ENCODE results near the gene AMTN. TPM values are rescaled to one million over a fixed set of nuclear protein-coding genes. Genes with fewer than 3 reads are reported as not detected.

AMTN gene
- total RNA-seq, 1 donor from 2014 or later = not detected

DNA sequence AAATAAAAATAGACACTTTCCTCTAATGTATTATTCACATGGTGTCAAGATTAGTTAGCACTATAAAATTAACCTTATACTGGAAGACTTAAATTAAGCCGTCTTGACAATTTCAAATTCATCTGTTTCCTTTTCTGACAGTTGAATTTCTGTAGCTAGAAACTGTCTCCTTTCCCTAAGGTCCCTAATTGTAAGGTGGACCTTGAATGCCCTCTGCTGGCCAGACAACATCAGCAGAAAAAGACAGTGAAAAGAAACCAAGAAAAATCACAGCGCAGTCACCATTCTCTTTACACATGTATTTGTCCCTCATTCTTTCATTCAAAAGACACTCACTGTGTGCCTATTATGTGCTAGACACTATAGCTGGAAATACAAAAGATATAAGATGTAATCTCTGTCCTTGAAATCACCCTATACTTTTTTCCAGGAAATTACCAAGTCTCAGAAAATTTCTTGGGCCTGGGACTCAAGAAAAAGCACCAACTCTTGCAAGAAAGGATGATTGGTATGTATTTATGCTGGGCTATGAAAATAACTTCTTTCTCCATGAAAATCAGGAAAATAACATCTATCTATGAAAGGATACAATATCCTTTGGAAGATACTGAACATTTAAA, 41.0 kb downstream of the AMTN start:
- intact Hi-C loops (cut with micrococcal nuclease) = loop anchor here (2.0 kb wide), 1 partner anchor 871 kb away; no protein-coding TSS in a partner anchor

DNA sequence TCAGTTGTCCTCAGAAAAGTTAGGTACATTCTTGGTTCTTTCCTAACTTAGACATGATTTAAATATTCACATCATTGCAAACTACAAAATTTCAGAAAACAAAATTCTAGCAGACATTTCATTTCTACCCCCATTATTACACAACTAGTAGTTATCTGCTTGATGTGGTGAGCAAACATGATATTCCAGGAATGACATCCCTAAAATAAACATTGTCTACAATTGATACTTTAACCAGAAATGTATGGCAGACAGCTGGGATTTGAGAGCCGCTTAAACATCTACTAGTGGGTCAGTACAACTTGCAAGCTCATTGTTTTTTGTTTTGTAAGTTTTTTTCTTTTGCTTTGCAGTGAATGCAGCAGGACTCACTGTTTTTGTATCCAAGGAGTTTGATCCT, 41.6 kb downstream of the AMTN start:
- intact Hi-C loops (cut with micrococcal nuclease) = loop anchor here (2.0 kb wide), 1 partner anchor 871 kb away; no protein-coding TSS in a partner anchor

DNA sequence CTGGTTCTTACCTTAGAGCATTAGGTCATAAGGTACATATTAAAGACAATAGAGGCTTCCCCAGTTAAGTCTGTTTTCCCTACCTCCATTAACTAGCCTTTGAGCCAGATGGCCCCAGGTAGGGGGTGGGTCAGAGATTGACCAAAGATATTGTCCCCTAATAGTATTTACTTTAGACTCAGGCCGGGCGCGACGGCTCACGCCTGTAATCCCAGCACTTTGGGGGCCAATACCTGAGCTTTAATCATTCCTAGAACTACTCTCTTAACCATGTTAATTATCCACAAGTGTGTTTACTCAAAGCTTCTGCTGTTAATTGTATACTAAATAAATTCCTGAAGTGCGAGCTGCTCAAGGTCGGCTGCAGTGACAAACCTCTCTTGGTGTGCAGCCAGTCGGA, 45.7 kb downstream of the AMTN start:
- intact Hi-C loops (cut with micrococcal nuclease) = no loop called here

DNA sequence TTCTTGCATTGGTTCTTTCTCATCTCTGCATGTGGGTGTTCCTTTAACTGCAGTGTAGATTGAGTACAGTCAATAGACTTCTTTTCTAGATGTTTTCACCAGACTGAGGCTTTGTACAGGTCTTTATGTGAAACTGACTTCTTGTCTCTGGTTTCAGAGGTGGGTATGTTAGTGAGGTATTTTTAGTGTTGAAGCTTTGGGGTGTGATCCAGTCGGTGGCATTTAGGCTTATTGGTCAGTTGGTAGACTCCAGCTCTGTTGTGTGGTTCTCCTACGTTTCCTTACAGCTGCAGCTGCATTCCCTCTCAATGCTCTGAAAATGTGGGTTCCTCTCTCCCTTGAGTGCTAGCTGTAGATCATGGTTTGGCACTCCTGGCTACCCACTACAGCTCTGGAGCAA, 52.4 kb downstream of the AMTN start:
- intact Hi-C loops (cut with micrococcal nuclease) = no loop called here

DNA sequence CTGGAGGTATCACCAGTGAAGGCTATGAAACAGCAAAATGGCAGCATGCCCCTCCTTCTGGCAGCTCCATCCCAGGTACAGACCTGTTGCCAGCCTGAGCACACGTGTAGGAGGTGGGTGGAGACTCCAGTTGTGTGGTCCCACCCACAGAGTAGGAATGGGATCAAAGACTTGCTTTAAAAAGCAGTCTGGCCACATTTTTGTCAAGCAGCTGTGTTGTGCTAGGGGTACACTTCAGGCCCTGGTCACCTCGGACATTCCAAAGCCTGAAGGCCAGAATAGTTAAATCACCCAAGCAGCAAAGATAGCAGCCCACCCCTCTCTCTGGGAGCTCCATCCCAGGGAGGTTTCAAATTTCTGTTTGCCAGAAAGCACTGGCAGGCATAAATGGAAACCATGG, 53.4 kb downstream of the AMTN start:
- intact Hi-C loops (cut with micrococcal nuclease) = no loop called here

DNA sequence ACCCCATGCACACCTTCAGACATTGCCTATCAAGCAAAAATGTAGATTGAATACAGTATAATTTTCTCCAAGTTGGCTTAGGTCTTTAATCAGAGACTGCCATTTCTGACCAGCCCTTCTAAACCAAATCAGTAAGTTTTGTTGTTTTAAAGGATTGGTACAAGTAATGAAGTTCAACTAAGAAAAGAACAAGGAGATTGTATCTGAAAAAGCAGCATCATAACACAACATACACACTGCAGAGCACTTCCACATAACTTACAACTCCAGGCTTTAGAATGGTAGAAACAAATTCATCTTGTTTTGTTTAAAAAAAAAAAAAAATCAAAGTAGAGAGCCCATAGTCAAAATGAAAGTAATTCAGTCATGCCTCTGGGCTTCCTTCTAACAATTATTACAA, 57.6 kb downstream of the AMTN start:
- intact Hi-C loops (cut with micrococcal nuclease) = no loop called here

DNA sequence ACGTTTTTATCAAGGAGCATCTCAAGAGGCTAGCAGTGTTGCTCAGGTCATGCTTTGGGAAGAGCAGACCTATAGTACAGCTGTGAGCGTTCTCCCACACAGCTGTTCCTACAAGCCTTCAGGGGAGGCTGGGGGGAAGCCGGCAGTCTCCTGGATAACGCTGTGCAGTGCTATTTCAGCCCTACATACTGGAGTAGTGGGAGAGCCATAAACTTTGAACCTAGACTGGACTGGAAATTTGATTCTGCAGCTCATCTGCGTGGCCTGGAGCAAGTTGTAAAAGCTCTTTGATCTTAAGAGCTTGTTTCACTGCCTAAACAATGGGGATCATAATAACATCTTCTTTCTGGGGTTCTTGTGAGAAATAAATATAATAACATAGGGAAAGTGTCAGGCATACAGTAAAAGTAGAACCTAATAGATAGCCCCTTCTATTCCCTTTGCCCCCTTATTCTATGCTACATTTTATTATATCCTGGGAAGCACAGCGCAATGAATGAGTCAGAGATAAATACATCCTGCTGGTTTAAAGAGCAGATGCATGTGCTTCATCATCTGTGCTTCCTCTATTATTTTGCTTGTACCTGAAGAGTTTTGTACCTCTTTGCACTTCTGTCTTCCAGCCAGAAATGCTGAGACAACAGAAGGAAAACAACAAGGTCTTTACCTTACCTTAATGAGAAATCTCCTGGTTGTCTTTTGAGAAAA, 59.0 kb downstream of the AMTN start:
- intact Hi-C loops (cut with micrococcal nuclease) = no loop called here

DNA sequence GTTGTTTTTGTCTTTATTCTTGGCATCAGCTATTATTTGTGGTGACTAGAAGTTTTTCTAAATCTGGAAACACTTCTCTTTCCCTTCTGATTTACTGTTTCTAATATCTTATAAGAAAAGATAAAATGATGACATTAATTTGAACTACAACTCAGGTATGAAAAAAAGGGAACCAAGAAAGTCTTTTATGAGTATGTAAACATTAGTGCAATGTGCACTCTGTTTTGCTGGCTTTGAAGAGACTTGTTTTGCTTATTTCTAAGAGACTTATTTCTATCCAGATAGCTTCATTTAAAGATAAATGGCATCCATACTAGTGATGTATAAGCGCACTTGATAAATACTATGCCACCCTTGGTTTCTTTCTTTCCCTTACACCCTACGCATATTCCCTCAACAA, 63.6 kb downstream of the AMTN start:
- intact Hi-C loops (cut with micrococcal nuclease) = no loop called here

Other genes with a start within 250 kb of the AMTN start
- gene CABS1, start 183.6 kb upstream of the AMTN start, total RNA-seq = not detected in 2 replicates
- gene SMR3A, start 157.8 kb upstream of the AMTN start, total RNA-seq = not detected in 2 replicates
- not detected in 2 replicates for gene SMR3B, start 135.4 kb upstream of the AMTN start, total RNA-seq
- not detected in 2 replicates for gene OPRPN, start 120.6 kb upstream of the AMTN start, total RNA-seq
- gene MUC7, start 46.4 kb upstream of the AMTN start, total RNA-seq = not detected in 2 replicates
- gene AMBN, start 73.7 kb downstream of the AMTN start, total RNA-seq = not detected in 2 replicates
- not detected in 2 replicates for gene ENAM, start 110.2 kb downstream of the AMTN start, total RNA-seq
- gene JCHAIN, start 147.9 kb downstream of the AMTN start, total RNA-seq = not detected in 2 replicates
- gene UTP3, start 170.0 kb downstream of the AMTN start, total RNA-seq = 28.8 and 30.0 TPM in 2 replicates
- 15.2 and 16.2 TPM in 2 replicates for gene RUFY3, start 203.4 kb downstream of the AMTN start, total RNA-seq

Measured in T-helper 2 cell treated with Interferon-gamma antibody and Interleukin-4, amounts not matched to agents 100 ng/mL and 5 ng/mL, for 36 hours (primary cell).